Measurements from ENCODE around the gene PRR15.

The PRR15 gene

GRCh38 chr7:29598613-29599012 is 35.0 kb downstream of the PRR15 start:
- H3K4me3 ChIP-seq (IDR thresholded peaks at IDR 0.05; ENCODE audit: insufficient read depth, low read depth, low read length): no peak overlapping the region
- H3K9ac ChIP-seq: no peak overlapping the region
- no peak for TF ChIP-seq CTCF (conservative IDR thresholded peaks at IDR 0.05; ENCODE audit: low read depth, low read length)
- no peak overlapping the region for H2AFZ ChIP-seq (ENCODE audit: low read depth)
- no peaks in the 10 kb centered on the region for H3K36me3 ChIP-seq (ENCODE audit: insufficient read depth)
- no peaks in the 10 kb centered on the region for H3K79me2 ChIP-seq (ENCODE audit: insufficient read depth, low read depth)
- no peaks in the 10 kb centered on the region for H3K27me3 ChIP-seq (ENCODE audit: insufficient read depth, low read depth)
- H3K4me1 ChIP-seq (ENCODE audit: low read depth, poor library complexity, severe bottlenecking): no peaks in the 10 kb centered on the region
- no peak overlapping the region for H3K27ac ChIP-seq
- no peak overlapping the region for H3K4me2 ChIP-seq
- H4K20me1 ChIP-seq (ENCODE audit: insufficient read depth): no peaks in the 10 kb centered on the region

- H3K36me3 ChIP-seq (ENCODE audit: insufficient read depth): no peaks in the 10 kb centered on the region
- no peak overlapping the region for H3K4me2 ChIP-seq
- H4K20me1 ChIP-seq (ENCODE audit: insufficient read depth): no peaks in the 10 kb centered on the region
- H2AFZ ChIP-seq (ENCODE audit: low read depth): no peak overlapping the region
- no peaks in the 10 kb centered on the region for H3K79me2 ChIP-seq (ENCODE audit: insufficient read depth, low read depth)
- H3K27ac ChIP-seq: no peak overlapping the region
- H3K4me1 ChIP-seq (ENCODE audit: low read depth, poor library complexity, severe bottlenecking): no peaks in the 10 kb centered on the region
- no peaks in the 10 kb centered on the region for H3K27me3 ChIP-seq (ENCODE audit: insufficient read depth, low read depth)
- no peak for TF ChIP-seq CTCF (conservative IDR thresholded peaks at IDR 0.05; ENCODE audit: low read depth, low read length)
- no peak overlapping the region for H3K9ac ChIP-seq
- H3K4me3 ChIP-seq (IDR thresholded peaks at IDR 0.05; ENCODE audit: insufficient read depth, low read depth, low read length): no peak overlapping the region
Observed at GRCh38 chr7:29599026-29599425, 35.4 kb downstream of the PRR15 start.

- no peaks in the 10 kb centered on the region for H3K36me3 ChIP-seq (ENCODE audit: insufficient read depth)
- H2AFZ ChIP-seq (ENCODE audit: low read depth): no peak overlapping the region
- no peaks in the 10 kb centered on the region for H3K4me1 ChIP-seq (ENCODE audit: low read depth, poor library complexity, severe bottlenecking)
- no peaks in the 10 kb centered on the region for H4K20me1 ChIP-seq (ENCODE audit: insufficient read depth)
- no peak for TF ChIP-seq CTCF (conservative IDR thresholded peaks at IDR 0.05; ENCODE audit: low read depth, low read length)
- H3K79me2 ChIP-seq (ENCODE audit: insufficient read depth, low read depth): no peaks in the 10 kb centered on the region
- H3K4me3 ChIP-seq (IDR thresholded peaks at IDR 0.05; ENCODE audit: insufficient read depth, low read depth, low read length): no peak overlapping the region
- no peak overlapping the region for H3K9ac ChIP-seq
- H3K27ac ChIP-seq: no peak overlapping the region
- H3K4me2 ChIP-seq: no peak overlapping the region
- H3K27me3 ChIP-seq (ENCODE audit: insufficient read depth, low read depth): no peaks in the 10 kb centered on the region
Observed at GRCh38 chr7:29600661-29601060, 37.0 kb downstream of the PRR15 start.

GRCh38 chr7:29604052-29604451 is 40.4 kb downstream of the PRR15 start:
- no peak for TF ChIP-seq CTCF (conservative IDR thresholded peaks at IDR 0.05; ENCODE audit: low read depth, low read length)

More at GRCh38 chr7:29604052-29604451, 40.4 kb downstream of the PRR15 start:
- no peaks in the 10 kb centered on the region for H3K4me1 ChIP-seq (ENCODE audit: low read depth, poor library complexity, severe bottlenecking)
- H3K9ac ChIP-seq: no peak overlapping the region
- H3K4me2 ChIP-seq: no peak overlapping the region
- H3K36me3 ChIP-seq (ENCODE audit: insufficient read depth): no peaks in the 10 kb centered on the region
- no peak overlapping the region for H3K4me3 ChIP-seq (IDR thresholded peaks at IDR 0.05; ENCODE audit: insufficient read depth, low read depth, low read length)
- no peaks in the 10 kb centered on the region for H3K79me2 ChIP-seq (ENCODE audit: insufficient read depth, low read depth)
- no peaks in the 10 kb centered on the region for H4K20me1 ChIP-seq (ENCODE audit: insufficient read depth)
- H2AFZ ChIP-seq (ENCODE audit: low read depth): no peak overlapping the region
- no peak overlapping the region for H3K27ac ChIP-seq
- no peaks in the 10 kb centered on the region for H3K27me3 ChIP-seq (ENCODE audit: insufficient read depth, low read depth)
